Nucleus accumbens (tissue), 56 donors: ENCODE results near the gene PHACTR4.
"Not testable (repeated sequence)": the region's sequence is repeated elsewhere in the genome, so short reads cannot be mapped to it uniquely, and the experiment has no call there.

Experiments
- DNase-seq, 56 donors: peaks; one replicate each; lab custom pipeline; 2025; lab: John Stamatoyannopoulos, UW

The PHACTR4 gene

GRCh38 chr1:28369371-28370238 lies at the start of gene PHACTR4:
TSS of gene PHACTR4 (plus strand) at chr1:28369740. CDS start at chr1:28407448, 37,708 bp downstream.
- peak; percentile 42 to 92 (median 81) for DNase-seq

- DNase-seq = no peak
Measured at GRCh38 chr1:28322194-28322593, 47.3 kb upstream of the PHACTR4 start.

- DNase-seq = no peak
Measured at GRCh38 chr1:28323720-28324119, 45.8 kb upstream of the PHACTR4 start.

- DNase-seq = no peak
Measured at GRCh38 chr1:28326515-28326914, 43.0 kb upstream of the PHACTR4 start.

DNA sequence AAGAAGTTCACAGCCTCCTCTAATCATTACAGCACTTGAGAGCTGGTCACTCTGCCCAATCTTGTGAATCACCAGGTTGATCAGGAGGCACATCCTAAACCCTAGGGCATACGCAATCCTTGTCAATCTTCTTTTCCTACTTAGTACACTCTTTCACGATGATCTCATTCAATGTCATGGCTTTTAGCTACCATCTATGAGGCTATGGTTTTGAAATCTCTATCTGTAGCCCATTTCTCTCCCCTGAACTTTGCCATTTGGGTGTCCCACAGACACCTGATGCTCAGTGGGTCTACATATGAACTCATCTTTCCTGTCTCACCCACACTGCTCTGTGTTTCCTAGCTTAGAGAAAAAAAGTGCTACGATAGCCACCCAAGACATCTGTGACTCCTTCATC lies 42.6 kb upstream of the PHACTR4 start:
- DNase-seq = no peak

- not testable (repeated sequence) for DNase-seq
Measured at GRCh38 chr1:28327431-28327830, 42.1 kb upstream of the PHACTR4 start.

GRCh38 chr1:28328228-28328648 lies 41.3 kb upstream of the PHACTR4 start:
- peak in 1 of 56 donors; percentile 26 for DNase-seq

- DNase-seq = peak in 8 of 56 donors; percentile 1 to 32 (median 14)
Measured at GRCh38 chr1:28329395-28330153, 40.0 kb upstream of the PHACTR4 start.

GRCh38 chr1:28338897-28339296 lies 30.6 kb upstream of the PHACTR4 start:
- DNase-seq = no peak

DNA sequence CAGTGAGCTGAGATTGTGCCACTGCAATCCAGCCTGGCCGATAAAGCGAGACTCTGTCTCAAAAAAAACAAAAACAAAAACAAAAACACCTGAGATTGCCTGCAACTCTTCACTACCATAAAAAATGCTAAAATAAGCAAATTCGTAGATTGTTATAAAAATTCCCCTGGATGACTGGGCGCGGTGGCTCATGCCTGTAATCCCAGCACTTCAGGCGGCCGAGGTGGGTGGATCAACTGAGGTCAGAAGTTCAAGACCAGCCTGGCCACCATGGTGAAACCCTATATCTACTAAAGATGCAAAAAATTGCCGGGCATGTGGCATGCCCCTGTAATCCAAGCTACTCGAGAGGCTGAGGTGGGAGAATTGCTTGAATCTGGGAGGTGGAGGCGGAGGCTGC lies 30.0 kb upstream of the PHACTR4 start:
- DNase-seq = no peak

DNA sequence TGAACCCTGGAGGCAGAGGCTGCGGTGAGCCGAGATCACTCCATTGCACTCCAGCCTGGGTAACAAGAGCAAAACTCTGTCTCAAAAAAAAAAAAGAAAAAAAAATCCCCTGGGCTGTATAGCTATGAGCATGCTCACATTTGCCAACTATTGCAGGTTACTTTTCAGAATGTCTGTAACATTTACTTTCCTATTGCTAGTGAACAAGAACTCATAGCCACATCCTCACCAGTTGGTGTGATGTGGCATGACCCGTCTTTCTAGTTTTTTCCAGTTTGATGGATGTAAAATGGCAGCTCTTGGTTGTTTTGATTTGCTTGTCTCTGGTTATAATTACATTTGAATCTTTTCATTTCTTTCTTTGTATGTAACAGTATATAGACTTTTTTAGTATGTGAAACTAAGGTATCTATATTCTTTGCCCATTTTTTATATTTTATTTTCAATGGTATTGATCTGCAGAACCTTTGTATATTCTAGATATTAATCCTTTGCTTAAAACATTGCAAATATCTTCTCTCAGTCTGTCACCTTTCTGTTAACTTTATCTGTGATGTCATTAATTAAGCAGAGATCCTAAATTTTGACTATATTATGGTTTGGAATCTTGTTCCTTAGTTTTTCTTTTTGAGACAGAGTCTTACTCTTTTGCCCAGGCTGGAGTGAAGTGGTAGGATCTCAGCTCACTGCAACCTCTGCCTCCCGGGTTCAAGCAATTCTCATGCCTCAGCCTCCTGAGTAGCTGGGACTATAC lies 29.1 kb upstream of the PHACTR4 start:
- DNase-seq = no peak

DNA sequence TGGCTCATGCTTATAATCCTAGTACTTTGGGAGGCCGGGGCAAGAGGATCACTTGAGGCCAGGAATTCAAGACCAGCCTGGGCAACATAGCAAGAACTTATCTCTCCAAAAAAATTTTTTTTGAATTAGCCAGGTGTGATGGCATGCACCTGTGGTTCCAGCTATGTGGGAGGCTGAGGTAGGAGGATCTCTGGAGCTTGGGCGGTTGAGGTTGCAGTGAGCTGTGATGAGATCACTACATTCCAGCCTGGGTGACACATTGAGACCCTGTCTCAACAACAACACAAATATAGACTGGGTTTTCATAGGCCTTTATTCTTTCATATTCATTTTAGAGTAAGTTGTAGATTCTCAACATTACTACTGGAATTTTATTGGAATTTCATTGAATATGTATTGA lies 27.9 kb upstream of the PHACTR4 start:
- DNase-seq = no peak

- no peak for DNase-seq
Measured at GRCh38 chr1:28343405-28343804, 26.1 kb upstream of the PHACTR4 start.

GRCh38 chr1:28353248-28353810 lies 16.2 kb upstream of the PHACTR4 start:
- not testable (repeated sequence) for DNase-seq

- DNase-seq = no peak
Measured at GRCh38 chr1:28354121-28354520, 15.4 kb upstream of the PHACTR4 start.

DNA sequence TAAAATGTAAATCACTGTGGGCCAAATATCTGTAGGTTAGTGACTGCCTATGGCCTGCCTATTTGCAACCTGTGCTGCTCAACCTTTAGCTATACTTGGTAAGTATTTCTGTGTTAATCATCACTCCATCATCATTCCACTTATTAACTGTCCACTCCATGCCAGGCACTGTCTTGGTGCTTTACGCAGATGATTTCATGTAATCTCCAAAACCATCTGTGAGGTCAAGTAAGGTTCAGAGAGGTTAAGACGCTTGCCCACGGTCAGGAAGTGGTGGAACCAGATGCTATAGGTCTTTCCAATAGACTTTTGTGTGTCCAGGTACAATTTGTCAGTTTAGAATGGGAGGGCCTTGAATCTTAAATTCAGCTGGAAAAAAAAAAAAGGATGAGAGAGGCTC lies 10.8 kb upstream of the PHACTR4 start:
- no peak for DNase-seq

DNA sequence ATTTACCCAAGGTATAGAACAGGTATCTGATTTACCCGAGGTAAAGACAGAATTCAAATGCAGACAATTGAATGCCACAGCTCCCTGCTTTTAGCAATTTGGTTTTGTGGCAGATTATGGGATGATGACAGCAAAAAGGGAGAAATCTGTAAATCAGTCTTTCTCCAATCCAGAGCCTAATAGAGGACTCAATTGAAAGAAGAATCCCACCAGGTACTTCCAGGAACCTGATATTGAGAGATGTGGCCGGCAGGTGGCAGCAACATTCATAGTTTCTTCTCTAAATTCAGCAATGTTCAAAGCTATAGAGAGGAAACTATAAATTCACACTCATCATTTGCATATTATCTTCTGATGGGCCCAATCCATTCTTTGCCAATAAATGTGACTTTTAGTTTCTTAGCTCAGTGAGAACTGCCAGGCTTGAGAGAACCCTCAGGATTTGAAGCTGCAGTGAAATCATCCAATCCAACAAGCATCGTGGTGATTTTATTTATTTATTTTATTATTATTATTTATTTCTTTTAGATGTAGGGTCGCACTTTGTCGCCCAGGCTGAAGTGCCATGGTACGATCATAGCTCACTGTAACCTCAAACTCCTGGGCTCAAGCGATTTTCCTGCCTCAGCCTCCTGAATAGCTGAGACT lies 9.8 kb upstream of the PHACTR4 start:
- DNase-seq = peak in 45 of 56 donors; percentile 0 to 83 (median 15)

- DNase-seq = no peak
Measured at GRCh38 chr1:28364888-28365287, 4.7 kb upstream of the PHACTR4 start.

GRCh38 chr1:28365864-28366263 lies 3.7 kb upstream of the PHACTR4 start:
- no peak for DNase-seq

GRCh38 chr1:28368608-28369007 lies 932 bp upstream of the PHACTR4 start:
- not testable (repeated sequence) for DNase-seq
